Breast epithelium (tissue), 4 donors: Measurements from ENCODE around the gene D2HGDH. TPM values are rescaled to one million over a fixed set of nuclear protein-coding genes. Genes with fewer than 3 reads are reported as not detected.

Source experiments
- DNase-seq, 2 donors: peaks; one replicate each; pipeline ENCODE4 v3.0.0-alpha.2; 2019; ENCODE audit warnings: low spot score in 2 of 2
- H3K27ac ChIP-seq, 2 donors: fragments of 200-600 bp; sonication (generic) in 1 of 2; one replicate each; pipeline ENCODE4 v1.5.1; 2016 to 2019; ENCODE audit warnings: mild to moderate bottlenecking in 1 of 2
- H3K27me3 ChIP-seq, 2 donors: fragments of 200-600 bp; sonication (generic) in 1 of 2; one replicate each; pipeline versions ENCODE4 v1.5.1 to v1.6.0; 2017 to 2019; ENCODE audit warnings: control low read depth in 1 of 2, mild to moderate bottlenecking in 1 of 2
- H3K36me3 ChIP-seq: fragments of 200-600 bp; one replicate; pipeline ENCODE4 v1.5.1; 2019
- H3K4me1 ChIP-seq, 2 donors: fragments of 200-600 bp; sonication (generic); one replicate each; pipeline ENCODE4 v1.5.1; 2016 to 2019; ENCODE audit warnings: control low read depth in 1 of 2
- H3K4me3 ChIP-seq, 3 donors: fragments of 200-600 bp; sonication (generic); 1 replicate in 2 of 3; 2 replicates in 1 of 3; pipeline ENCODE4 v1.5.1; 2016 to 2019; ENCODE audit warnings: mild to moderate bottlenecking in 3 of 3, moderate library complexity in 2 of 3
- H3K9me3 ChIP-seq, 2 donors: fragments of 200-600 bp; sonication (generic) in 1 of 2; one replicate each; pipeline ENCODE4 v1.5.1; 2016 to 2019; ENCODE audit warnings: control low read depth in 1 of 2
- CTCF ChIP-seq, 3 donors: fragments of 450-650 bp; IDR thresholded peaks; one replicate each; pipeline ENCODE4 v1.5.1; 2016 to 2017; ENCODE audit warnings: antibody characterized with exemption in 3 of 3, mild to moderate bottlenecking in 3 of 3, moderate library complexity in 3 of 3
- POLR2A ChIP-seq: fragments of 450-650 bp; IDR thresholded peaks from one replicate; pipeline ENCODE4 v1.6.1; 2016; ENCODE audit warnings: antibody characterized with exemption, mild to moderate bottlenecking, moderate library complexity
- POLR2AphosphoS5 ChIP-seq, 3 donors: sonication (generic); formaldehyde crosslinking; IDR thresholded peaks; one replicate each; pipeline ENCODE4 v1.6.1; 2017; ENCODE audit warnings: antibody characterized with exemption in 3 of 3
- intact Hi-C: fragments of 100-400 bp; cut with DNase I; formaldehyde crosslinking; loops from one replicate; pipeline ENCODE4 v1.15.1; 2023; ENCODE audit warnings: low total_unique reads
- total RNA-seq, 3 donors: library from RNA; depleted of rRNA; stranded (reverse); fragments of >200 nt; gene quantifications; one replicate each; pipeline ENCODE4 v1.1.0, GENCODE V29; 2016

The D2HGDH gene
- total RNA-seq, 3 donors from 2014 or later, result 16.3 to 29.2 (median 22.2) TPM

- TF ChIP-seq CTCF (IDR thresholded peaks at IDR 0.05) (no peak), POLR2A (no peak), POLR2AphosphoS5 (IDR thresholded peaks at IDR 0.05) (no peak)
- no peaks in the 10 kb centered on the region for H3K4me1 ChIP-seq
- H3K9me3 ChIP-seq, result no peaks in the 10 kb centered on the region
- no peak for DNase-seq
- no peak overlapping the region for H3K4me3 ChIP-seq
- no peak overlapping the region for H3K27ac ChIP-seq
- intact Hi-C loops, result no loop called here
- H3K36me3 ChIP-seq, result no peaks in the 10 kb centered on the region
- H3K27me3 ChIP-seq, result no peaks in the 10 kb centered on the region
These were observed 15.8 kb downstream of the D2HGDH start for GRCh38 chr2:241750076-241750840.

- no peak for DNase-seq
- H3K36me3 ChIP-seq, result peaks cover 3% of the 10 kb centered on the region
- intact Hi-C loops, result no loop called here
These were observed 16.7 kb downstream of the D2HGDH start for GRCh38 chr2:241751152-241751551.

GRCh38 chr2:241751776-241752175 is 17.3 kb downstream of the D2HGDH start:
- H3K4me3 ChIP-seq, result no peak overlapping the region
- peaks cover 3% of the 10 kb centered on the region for H3K36me3 ChIP-seq
- no peaks in the 10 kb centered on the region for H3K9me3 ChIP-seq
- H3K4me1 ChIP-seq, result no peaks in the 10 kb centered on the region
- H3K27ac ChIP-seq, result no peak overlapping the region
- no peaks in the 10 kb centered on the region for H3K27me3 ChIP-seq
- DNase-seq, result no peak
- TF ChIP-seq CTCF (IDR thresholded peaks at IDR 0.05) (no peak), POLR2A (no peak), POLR2AphosphoS5 (IDR thresholded peaks at IDR 0.05) (no peak)
- intact Hi-C loops, result no loop called here

More at GRCh38 chr2:241751152-241751551, 16.7 kb downstream of the D2HGDH start:
- no peaks in the 10 kb centered on the region for H3K9me3 ChIP-seq
- H3K27ac ChIP-seq, result no peak overlapping the region
- H3K27me3 ChIP-seq, result no peaks in the 10 kb centered on the region
- TF ChIP-seq POLR2AphosphoS5 (IDR thresholded peaks at IDR 0.05) (no peak), POLR2A (no peak), CTCF (IDR thresholded peaks at IDR 0.05) (no peak)
- no peaks in the 10 kb centered on the region for H3K4me1 ChIP-seq
- no peak overlapping the region for H3K4me3 ChIP-seq

GRCh38 chr2:241752253-241752652 is 17.8 kb downstream of the D2HGDH start:
- Histone ChIP-seq H3K27me3 (no peaks in the 10 kb centered on the region), H3K27ac (no peak overlapping the region), H3K36me3 (peaks cover 3% of the 10 kb centered on the region), H3K9me3 (no peaks in the 10 kb centered on the region), H3K4me3 (no peak overlapping the region), H3K4me1 (no peaks in the 10 kb centered on the region)
- TF ChIP-seq POLR2A (no peak), POLR2AphosphoS5 (IDR thresholded peaks at IDR 0.05) (no peak), CTCF (IDR thresholded peaks at IDR 0.05) (no peak)
- no peak for DNase-seq
- intact Hi-C loops, result no loop called here

- intact Hi-C loops, result no loop called here
- Histone ChIP-seq H3K36me3 (peaks cover 3% of the 10 kb centered on the region), H3K9me3 (no peaks in the 10 kb centered on the region)
These were observed 18.4 kb downstream of the D2HGDH start for GRCh38 chr2:241752689-241753276.

More at GRCh38 chr2:241752689-241753276, 18.4 kb downstream of the D2HGDH start:
- H3K27ac ChIP-seq, result no peak overlapping the region
- TF ChIP-seq CTCF (IDR thresholded peaks at IDR 0.05) (no peak), POLR2AphosphoS5 (IDR thresholded peaks at IDR 0.05) (no peak), POLR2A (no peak)
- no peak for DNase-seq
- H3K4me1 ChIP-seq, result no peaks in the 10 kb centered on the region
- no peak overlapping the region for H3K4me3 ChIP-seq
- no peaks in the 10 kb centered on the region for H3K27me3 ChIP-seq
